ENCODE measurements around the gene TOPAZ1. TPM values are rescaled to one million over a fixed set of nuclear protein-coding genes. Genes with fewer than 3 reads are reported as not detected.

TOPAZ1 gene
- total RNA-seq, 1 experiment from 2014 or later: not detected

GRCh38 chr3:44238889-44239288 lies 2.8 kb upstream of the TOPAZ1 start:
- DNase-seq (ENCODE audit: low spot score): no peak
- in situ Hi-C loops (cut with HindIII; ENCODE audit: low sequenced_read_pairs): no loop called here

GRCh38 chr3:44240061-44240460 lies 1.6 kb upstream of the TOPAZ1 start:
- no peak for DNase-seq (ENCODE audit: low spot score)
- in situ Hi-C loops (cut with HindIII; ENCODE audit: low sequenced_read_pairs): no loop called here

- in situ Hi-C loops (cut with HindIII; ENCODE audit: low sequenced_read_pairs): no loop called here
- no peak for DNase-seq (ENCODE audit: low spot score)
Measured at GRCh38 chr3:44242721-44243120, 1.0 kb downstream of the TOPAZ1 start.

GRCh38 chr3:44248152-44248551 lies 6.5 kb downstream of the TOPAZ1 start:
- DNase-seq (ENCODE audit: low spot score): no peak
- in situ Hi-C loops (cut with HindIII; ENCODE audit: low sequenced_read_pairs): no loop called here

- in situ Hi-C loops (cut with HindIII; ENCODE audit: low sequenced_read_pairs): no loop called here
- no peak for DNase-seq (ENCODE audit: low spot score)
Measured at GRCh38 chr3:44252332-44252959, 10.8 kb downstream of the TOPAZ1 start.

GRCh38 chr3:44259404-44259803 lies 17.7 kb downstream of the TOPAZ1 start:
- in situ Hi-C loops (cut with HindIII; ENCODE audit: low sequenced_read_pairs): no loop called here
- no peak for DNase-seq (ENCODE audit: low spot score)

- in situ Hi-C loops (cut with HindIII; ENCODE audit: low sequenced_read_pairs): no loop called here
- DNase-seq (ENCODE audit: low spot score): no peak
Measured at GRCh38 chr3:44264146-44264545, 22.5 kb downstream of the TOPAZ1 start.

- in situ Hi-C loops (cut with HindIII; ENCODE audit: low sequenced_read_pairs): no loop called here
- no peak for DNase-seq (ENCODE audit: low spot score)
Measured at GRCh38 chr3:44265815-44266214, 24.1 kb downstream of the TOPAZ1 start.

GRCh38 chr3:44272191-44272590 lies 30.5 kb downstream of the TOPAZ1 start:
- DNase-seq (ENCODE audit: low spot score): no peak
- in situ Hi-C loops (cut with HindIII; ENCODE audit: low sequenced_read_pairs): no loop called here

- no peak for DNase-seq (ENCODE audit: low spot score)
- in situ Hi-C loops (cut with HindIII; ENCODE audit: low sequenced_read_pairs): no loop called here
Measured at GRCh38 chr3:44277925-44278324, 36.2 kb downstream of the TOPAZ1 start.

GRCh38 chr3:44280077-44280476 lies 38.4 kb downstream of the TOPAZ1 start:
- DNase-seq (ENCODE audit: low spot score): no peak
- in situ Hi-C loops (cut with HindIII; ENCODE audit: low sequenced_read_pairs): no loop called here

GRCh38 chr3:44280631-44281030 lies 38.9 kb downstream of the TOPAZ1 start:
- in situ Hi-C loops (cut with HindIII; ENCODE audit: low sequenced_read_pairs): no loop called here
- no peak for DNase-seq (ENCODE audit: low spot score)

GRCh38 chr3:44284949-44285348 lies 43.3 kb downstream of the TOPAZ1 start:
- no peak for DNase-seq (ENCODE audit: low spot score)
- in situ Hi-C loops (cut with HindIII; ENCODE audit: low sequenced_read_pairs): no loop called here

- in situ Hi-C loops (cut with HindIII; ENCODE audit: low sequenced_read_pairs): no loop called here
- DNase-seq (ENCODE audit: low spot score): no peak
Measured at GRCh38 chr3:44289882-44290462, 48.3 kb downstream of the TOPAZ1 start.

- no peak for DNase-seq (ENCODE audit: low spot score)
- in situ Hi-C loops (cut with HindIII; ENCODE audit: low sequenced_read_pairs): no loop called here
Measured at GRCh38 chr3:44292276-44292675, 50.6 kb downstream of the TOPAZ1 start.

GRCh38 chr3:44292947-44293346 lies 51.3 kb downstream of the TOPAZ1 start:
- in situ Hi-C loops (cut with HindIII; ENCODE audit: low sequenced_read_pairs): no loop called here
- DNase-seq (ENCODE audit: low spot score): no peak

- no peak for DNase-seq (ENCODE audit: low spot score)
- in situ Hi-C loops (cut with HindIII; ENCODE audit: low sequenced_read_pairs): no loop called here
Measured at GRCh38 chr3:44297255-44297654, 55.6 kb downstream of the TOPAZ1 start.

- in situ Hi-C loops (cut with HindIII; ENCODE audit: low sequenced_read_pairs): loop anchor here (25.0 kb wide), 1 partner anchor 236 kb away; no protein-coding TSS in a partner anchor
- no peak for DNase-seq (ENCODE audit: low spot score)
Measured at GRCh38 chr3:44301746-44302145, 60.1 kb downstream of the TOPAZ1 start.

GRCh38 chr3:44309500-44309899 lies 67.8 kb downstream of the TOPAZ1 start:
- in situ Hi-C loops (cut with HindIII; ENCODE audit: low sequenced_read_pairs): loop anchor here (25.0 kb wide), 1 partner anchor 228 kb away; no protein-coding TSS in a partner anchor
- DNase-seq (ENCODE audit: low spot score): no peak

GRCh38 chr3:44318891-44319311 lies 77.2 kb downstream of the TOPAZ1 start:
- DNase-seq (ENCODE audit: low spot score): no peak
- in situ Hi-C loops (cut with HindIII; ENCODE audit: low sequenced_read_pairs): loop anchor here (25.0 kb wide), 1 partner anchor 218 kb away; no protein-coding TSS in a partner anchor

GRCh38 chr3:44321335-44321734 lies 79.6 kb downstream of the TOPAZ1 start:
- no peak for DNase-seq (ENCODE audit: low spot score)
- in situ Hi-C loops (cut with HindIII; ENCODE audit: low sequenced_read_pairs): loop anchor here (25.0 kb wide), 1 partner anchor 216 kb away; no protein-coding TSS in a partner anchor
